Measurements from ENCODE around the gene PRRX2.

DNA sequence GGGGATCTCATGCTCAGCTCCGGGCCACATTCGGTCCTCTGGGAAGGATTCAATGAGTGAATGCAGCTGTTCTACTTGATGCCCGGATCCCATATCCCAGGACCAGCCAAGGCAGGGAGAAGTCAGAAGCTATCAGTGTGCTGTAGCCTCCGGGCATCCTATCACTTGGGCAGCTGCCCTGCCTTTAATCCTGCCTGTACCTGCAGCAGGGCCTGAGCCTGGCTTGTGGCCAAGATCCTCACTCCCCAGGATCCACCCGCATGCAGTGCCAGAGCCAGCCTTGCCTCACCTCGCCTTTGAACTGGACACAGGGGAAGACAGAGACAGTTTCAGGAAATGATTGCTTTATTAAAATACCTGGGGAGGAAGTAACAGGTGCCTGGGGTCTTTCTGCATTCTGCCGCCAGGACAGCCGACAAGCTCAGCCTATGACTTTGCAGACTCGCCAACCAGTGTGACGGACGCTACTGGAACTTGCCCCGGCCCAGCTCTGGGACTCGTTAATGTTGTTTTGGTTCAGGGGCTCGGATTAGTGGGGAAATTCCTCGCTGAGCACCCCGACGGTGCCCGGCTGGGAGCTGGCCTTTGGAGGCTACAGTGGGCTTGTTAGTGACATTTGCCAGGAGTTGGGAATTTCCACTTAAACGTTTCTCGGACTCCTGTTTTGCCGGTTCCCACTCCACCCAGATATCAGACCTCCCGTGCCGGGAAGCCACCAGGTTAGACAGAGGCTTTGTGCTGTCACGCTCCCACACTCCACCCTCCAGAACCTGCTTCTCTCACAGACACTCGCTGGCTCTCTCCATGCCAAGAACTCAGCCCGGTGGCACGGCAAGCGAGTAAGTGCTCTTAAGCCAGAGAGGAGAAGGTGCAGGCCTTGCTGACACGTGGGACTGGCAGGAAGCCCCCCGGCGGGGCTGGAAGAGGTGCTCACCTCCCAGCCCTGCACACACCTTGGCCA is 86.7 kb downstream of the PRRX2 start:
- TF ChIP-seq, protein P1, sequence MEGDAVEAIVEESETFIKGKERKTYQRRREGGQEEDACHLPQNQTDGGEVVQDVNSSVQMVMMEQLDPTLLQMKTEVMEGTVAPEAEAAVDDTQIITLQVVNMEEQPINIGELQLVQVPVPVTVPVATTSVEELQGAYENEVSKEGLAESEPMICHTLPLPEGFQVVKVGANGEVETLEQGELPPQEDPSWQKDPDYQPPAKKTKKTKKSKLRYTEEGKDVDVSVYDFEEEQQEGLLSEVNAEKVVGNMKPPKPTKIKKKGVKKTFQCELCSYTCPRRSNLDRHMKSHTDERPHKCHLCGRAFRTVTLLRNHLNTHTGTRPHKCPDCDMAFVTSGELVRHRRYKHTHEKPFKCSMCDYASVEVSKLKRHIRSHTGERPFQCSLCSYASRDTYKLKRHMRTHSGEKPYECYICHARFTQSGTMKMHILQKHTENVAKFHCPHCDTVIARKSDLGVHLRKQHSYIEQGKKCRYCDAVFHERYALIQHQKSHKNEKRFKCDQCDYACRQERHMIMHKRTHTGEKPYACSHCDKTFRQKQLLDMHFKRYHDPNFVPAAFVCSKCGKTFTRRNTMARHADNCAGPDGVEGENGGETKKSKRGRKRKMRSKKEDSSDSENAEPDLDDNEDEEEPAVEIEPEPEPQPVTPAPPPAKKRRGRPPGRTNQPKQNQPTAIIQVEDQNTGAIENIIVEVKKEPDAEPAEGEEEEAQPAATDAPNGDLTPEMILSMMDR (IDR thresholded peaks at IDR 0.05 in 4 of 5, conservative IDR thresholded peaks at IDR 0.05 in 1 of 5), result no peak
- no peak for TF ChIP-seq POLR2A (IDR thresholded peaks at IDR 0.05)

Data from gastrocnemius medialis (tissue), 4 donors.